IPS DF 4.7 (cell line): Measurements from ENCODE around the gene ADA.
"Not testable (repeated sequence)": the region's sequence is repeated elsewhere in the genome, so short reads cannot be mapped to it uniquely, and the experiment has no call there.

Source experiments
- DNase-seq: peaks from one replicate; pipeline ENCODE4 v3.0.0-alpha.2; 2013; ENCODE audit warnings: low spot score; ENCODE audit errors: extremely low read depth

The ADA gene

GRCh38 chr20:44651684-44652423 lies at the start of gene ADA:
TSS of gene ADA (minus strand) at chr20:44651699. CDS start at chr20:44651607, 92 bp downstream.
- DNase-seq, result no peak

- DNase-seq, result no peak
Measured at GRCh38 chr20:44700306-44700705, 48.8 kb upstream of the ADA start.

GRCh38 chr20:44698351-44698750 lies 46.9 kb upstream of the ADA start:
- DNase-seq, result no peak

GRCh38 chr20:44697041-44697440 lies 45.5 kb upstream of the ADA start:
- DNase-seq, result not testable (repeated sequence)

- no peak for DNase-seq
Measured at GRCh38 chr20:44696315-44696714, 44.8 kb upstream of the ADA start.

GRCh38 chr20:44695674-44696300 lies 44.3 kb upstream of the ADA start:
- DNase-seq, result no peak

- no peak for DNase-seq
Measured at GRCh38 chr20:44695295-44695673, 43.8 kb upstream of the ADA start.

- no peak for DNase-seq
Measured at GRCh38 chr20:44694159-44694558, 42.7 kb upstream of the ADA start.

- DNase-seq, result no peak
Measured at GRCh38 chr20:44693627-44694026, 42.1 kb upstream of the ADA start.

GRCh38 chr20:44692932-44693480 lies 41.5 kb upstream of the ADA start:
- no peak for DNase-seq

GRCh38 chr20:44691424-44692423 lies 40.2 kb upstream of the ADA start:
- DNase-seq, result no peak

GRCh38 chr20:44690781-44691423 lies 39.4 kb upstream of the ADA start:
- DNase-seq, result no peak

- no peak for DNase-seq
Measured at GRCh38 chr20:44689809-44690208, 38.3 kb upstream of the ADA start.

- DNase-seq, result no peak
Measured at GRCh38 chr20:44688053-44688625, 36.6 kb upstream of the ADA start.

- DNase-seq, result no peak
Measured at GRCh38 chr20:44686934-44687333, 35.4 kb upstream of the ADA start.

GRCh38 chr20:44684047-44684967 lies 32.8 kb upstream of the ADA start:
- DNase-seq, result no peak

- DNase-seq, result peak; percentile 64
Measured at GRCh38 chr20:44683263-44684046, 32.0 kb upstream of the ADA start.

GRCh38 chr20:44681796-44682566 lies 30.5 kb upstream of the ADA start:
- DNase-seq, result no peak
